IMR-90 (cell line): ENCODE measurements around the gene ERC2. TPM values are rescaled to one million over a fixed set of nuclear protein-coding genes. Genes with fewer than 3 reads are reported as not detected.
A peak's percentile ranks its signal among the peaks of the same experiment; 100 is the strongest.

ENCODE experiments used
- ATAC-seq: fragments of 200-7000 bp; cut with Tn5 transposase; 2 replicates; pipeline ENCODE4 v1.9.1; 2020; ENCODE audit warnings: low read depth, mild to moderate bottlenecking, moderate library complexity
- BruUV-seq: library from RNA; stranded (reverse); fragments of 400-500 nt; replicated peaks from 2 replicates; lab custom pipeline; 2021; lab: Mats Ljungman, UMichigan
- CTCF ChIA-PET: fragments of 300-600 bp; formaldehyde crosslinking; extraction: SDS; loops from one replicate; lab custom pipeline; 2021; ENCODE audit warnings: antibody characterized with exemption; lab: Yijun Ruan, JAX
- POLR2A ChIA-PET: fragments of 300-600 bp; sonication (Branson Sonifier 250); formaldehyde crosslinking; loops from one replicate; lab custom pipeline; 2022; ENCODE audit warnings: antibody characterized with exemption; ENCODE audit not compliant: unreplicated experiment; lab: Charles Lee
- DNase-seq: peaks from one replicate; pipeline ENCODE4 v3.0.0; 2013
- H2AFZ ChIP-seq: replicated peaks from 2 replicates; pipeline ENCODE3; 2013; ENCODE audit warnings: low read length, mild to moderate bottlenecking; ENCODE audit not compliant: poor library complexity
- H2AK5ac ChIP-seq: 2 replicates; pipeline ENCODE4 v1.6.1; 2013; ENCODE audit warnings: low read depth, low read length, inconsistent platforms
- H2AK9ac ChIP-seq: replicated peaks from 2 replicates; pipeline ENCODE3; 2013; ENCODE audit warnings: mild to moderate bottlenecking, low read depth, low read length, moderate library complexity; ENCODE audit not compliant: poor library complexity
- H2BK120ac ChIP-seq: 2 replicates; pipeline ENCODE4 v1.6.1; 2013; ENCODE audit warnings: low read depth, low read length, inconsistent platforms
- H2BK15ac ChIP-seq: 3 replicates; pipeline ENCODE4 v1.6.1; 2013; ENCODE audit warnings: low read depth, low read length, inconsistent platforms
- H2BK20ac ChIP-seq: 2 replicates; pipeline ENCODE4 v1.6.1; 2013; ENCODE audit warnings: low read depth, mild to moderate bottlenecking, inconsistent platforms, low read length, moderate library complexity
- H2BK5ac ChIP-seq: 2 replicates; pipeline ENCODE4 v1.6.1; 2013; ENCODE audit warnings: mild to moderate bottlenecking, low read depth, low read length, inconsistent platforms; ENCODE audit not compliant: poor library complexity, severe bottlenecking
- H3K14ac ChIP-seq: replicated peaks from 2 replicates; pipeline ENCODE4 v1.6.1; 2013; ENCODE audit warnings: low read depth, low read length, inconsistent platforms
- H3K18ac ChIP-seq: 2 replicates; pipeline ENCODE4 v1.6.1; 2013; ENCODE audit warnings: low read depth, low read length, control low read depth
- H3K23ac ChIP-seq: 2 replicates; pipeline ENCODE4 v1.6.1; 2013; ENCODE audit warnings: low read depth, low read length, inconsistent platforms
- H3K27ac ChIP-seq: 2 replicates; pipeline ENCODE4 v1.5.1; 2013; ENCODE audit warnings: mild to moderate bottlenecking, control low read depth, low read length; ENCODE audit not compliant: insufficient read depth
- H3K27me3 ChIP-seq: 2 replicates; pipeline ENCODE4 v1.6.1; 2013; ENCODE audit warnings: low read length; ENCODE audit not compliant: control insufficient read depth, insufficient read depth
- H3K36me3 ChIP-seq: 2 replicates; pipeline ENCODE4 v1.6.1; 2013; ENCODE audit warnings: low read length, mixed read lengths; ENCODE audit not compliant: control insufficient read depth, insufficient read depth
- H3K4ac ChIP-seq: 2 replicates; pipeline ENCODE4 v1.6.1; 2013; ENCODE audit warnings: low read depth, low read length, inconsistent platforms
- H3K4me1 ChIP-seq: 2 replicates; pipeline ENCODE4 v1.6.1; 2013; ENCODE audit warnings: low read length, mixed read lengths; ENCODE audit not compliant: control insufficient read depth, insufficient read depth
- H3K4me2 ChIP-seq: 2 replicates; pipeline ENCODE4 v1.6.1; 2013; ENCODE audit warnings: low read depth, mild to moderate bottlenecking, control low read depth, low read length, moderate library complexity
- H3K4me3 ChIP-seq: 2 replicates; pipeline ENCODE4 v1.5.1; 2013; ENCODE audit warnings: low read depth, mild to moderate bottlenecking, control low read depth, low read length, moderate library complexity; ENCODE audit not compliant: insufficient read depth
- H3K56ac ChIP-seq: 2 replicates; pipeline ENCODE4 v1.6.1; 2013; ENCODE audit warnings: low read length, inconsistent platforms; ENCODE audit not compliant: insufficient read depth; ENCODE audit errors: extremely low read depth
- H3K79me1 ChIP-seq, 2 experiments: 2 replicates each; pipeline ENCODE4 v1.6.1; 2013; ENCODE audit warnings: low read length in 2 of 2, inconsistent platforms in 1 of 2, low read depth in 1 of 2
- H3K9ac ChIP-seq: 2 replicates; pipeline ENCODE4 v1.6.1; 2013; ENCODE audit warnings: low read depth, low read length, control low read depth
- H3K9me1 ChIP-seq: 2 replicates; pipeline ENCODE4 v1.6.1; 2013; ENCODE audit warnings: low read length, inconsistent platforms; ENCODE audit not compliant: insufficient read depth
- H3K9me3 ChIP-seq: 2 replicates; pipeline ENCODE4 v1.6.1; 2013; ENCODE audit warnings: low read length; ENCODE audit not compliant: control insufficient read depth, insufficient read depth
- H4K20me1 ChIP-seq: 2 replicates; pipeline ENCODE4 v1.6.1; 2013; ENCODE audit warnings: low read length, inconsistent platforms; ENCODE audit not compliant: insufficient read depth
- H4K5ac ChIP-seq: 2 replicates; pipeline ENCODE4 v1.6.1; 2013; ENCODE audit warnings: mild to moderate bottlenecking, low read depth, low read length, control low read depth
- H4K8ac ChIP-seq, 2 experiments: 2 replicates each; pipeline ENCODE4 v1.6.1; 2013; ENCODE audit warnings: low read depth in 2 of 2, low read length in 2 of 2, control low read depth in 1 of 2, inconsistent platforms in 1 of 2
- H4K91ac ChIP-seq: 2 replicates; pipeline ENCODE4 v1.6.1; 2013; ENCODE audit warnings: low read depth, low read length, inconsistent platforms; ENCODE audit not compliant: insufficient read depth
- BHLHE40 ChIP-seq: fragments of 150-350 bp; IDR thresholded peaks from 2 replicates; pipeline ENCODE4 v1.6.1; 2016; ENCODE audit warnings: mild to moderate bottlenecking, low read depth, low read length
- CHD1 ChIP-seq: IDR thresholded peaks from 2 replicates; pipeline ENCODE4 v1.6.1; 2012; ENCODE audit warnings: low read depth, low read length, improper control_type of control experiment
- SMC3 ChIP-seq: fragments of 150-350 bp; IDR thresholded peaks from 2 replicates; pipeline ENCODE4 v1.6.1; 2016; ENCODE audit warnings: low read depth, mild to moderate bottlenecking, antibody characterized with exemption, low read length, moderate library complexity
- WGBS, 2 experiments: methylation state at CpG; one replicate each; pipeline versions ENCODE4 v1.1.5 to v1.1.7; 2013; ENCODE audit warnings: missing lambda C conversion rate in 2 of 2; ENCODE audit not compliant: insufficient read length in 1 of 2; ENCODE audit errors: extremely low coverage in 2 of 2; 5-methylcytosine and 5-hydroxymethylcytosine counted together
- dilution Hi-C: fragments of 300-500 bp; cut with HindIII; formaldehyde crosslinking; loops from one replicate; pipeline ENCODE4 v1.14.3; 2018; ENCODE audit warnings: low sequenced_read_pairs; ENCODE audit not compliant: unreplicated experiment
- in situ Hi-C: fragments of 300-500 bp; cut with MboI; formaldehyde crosslinking; loops from 3 replicates; pipeline ENCODE4 v1.14.3; 2019; ENCODE audit warnings: low sequenced_read_pairs, inconsistent platforms, mixed read lengths
- intact Hi-C: fragments of 100-400 bp; cut with micrococcal nuclease; formaldehyde crosslinking; loops from 2 replicates; pipeline ENCODE4 v1.10.0; 2022
- polyA plus RNA-seq, 3 experiments: library from polyadenylated mRNA; depleted of rRNA; stranded (reverse); fragments of >200 nt; gene quantifications; 2 replicates each; pipeline ENCODE4 v1.2.3, GENCODE V29; 2012; ENCODE audit warnings: low replicate concordance in 1 of 3
- total RNA-seq: library from RNA; depleted of rRNA; stranded (reverse); fragments of >200 nt; gene quantifications from 2 replicates; pipeline ENCODE4 v1.2.3, GENCODE V29; 2012
- TF ChIP-seq, protein P1 (sequence below): fragments of 150-350 bp; IDR thresholded peaks from 2 replicates; pipeline ENCODE4 v1.6.1; 2017; ENCODE audit warnings: mild to moderate bottlenecking, antibody characterized with exemption, low read length, low read depth

The ERC2 gene
- total and polyA plus RNA-seq, 2 of the 4 experiments (the other 2 are of a cell fraction) = 0.17 to 0.18 TPM

DNA sequence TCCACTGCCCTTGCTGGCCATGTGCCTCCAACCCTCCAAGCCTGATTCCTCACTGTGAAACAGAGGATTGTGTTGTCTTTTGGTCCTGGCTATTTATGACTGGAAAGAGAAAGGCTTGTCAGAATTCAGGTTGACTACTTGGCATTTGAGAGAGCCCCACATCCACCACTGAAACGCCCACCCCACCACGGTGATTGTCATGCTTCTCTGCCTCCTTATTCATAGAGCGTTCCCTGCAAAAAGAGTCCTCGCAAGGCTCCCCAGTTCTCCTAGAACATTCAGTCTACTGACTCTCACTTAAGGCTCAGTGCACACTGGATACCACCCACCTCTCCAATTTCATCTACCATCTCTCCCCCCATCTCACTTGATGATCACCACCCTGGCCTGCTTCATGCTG lies 818.3 kb downstream of the ERC2 start:
- Histone ChIP-seq H3K9me3 (no peaks in the 10 kb centered on the region), H3K23ac (no peak overlapping the region), H4K20me1 (no peaks in the 10 kb centered on the region), H3K4me1 (peaks cover 5% of the 10 kb centered on the region; the same call in 1 of the 2 replicates), H2AK5ac (0 out of 2 replicates have a peak overlapping the region, but pooled peaks have one; percentile 43), H3K36me3 (no peaks in the 10 kb centered on the region), H4K91ac (no peak overlapping the region), H3K4me3 (no peak overlapping the region), H3K27ac (no peak overlapping the region), H3K14ac (no peak overlapping the region), H3K79me1 (no peaks in the 10 kb centered on the region), H3K27me3 (peaks cover 18% of the 10 kb centered on the region), H3K9me1 (peaks cover 7% of the 10 kb centered on the region; the same call in 1 of the 2 replicates), H2AFZ (no peak overlapping the region), H4K8ac (no peak overlapping the region), H3K18ac (no peak overlapping the region), H3K9ac (no peak overlapping the region), H3K4me2 (no peak overlapping the region), H2AK9ac (no peak overlapping the region), H2BK20ac (no peak overlapping the region), H3K56ac (no peak overlapping the region), H2BK15ac (0 out of 3 replicates have a peak overlapping the region, but pooled peaks have one; percentile 39), H2BK120ac (no peak overlapping the region), H4K5ac (no peak overlapping the region), H3K4ac (no peak overlapping the region), H2BK5ac (no peak overlapping the region)
- no peak for ATAC-seq
- dilution Hi-C loops (no loop called here), in situ Hi-C loops (no loop called here), intact Hi-C loops (no loop called here)
- TF ChIP-seq SMC3 (no peak), CHD1 (no peak), BHLHE40 (no peak)
- TF ChIP-seq, protein P1, sequence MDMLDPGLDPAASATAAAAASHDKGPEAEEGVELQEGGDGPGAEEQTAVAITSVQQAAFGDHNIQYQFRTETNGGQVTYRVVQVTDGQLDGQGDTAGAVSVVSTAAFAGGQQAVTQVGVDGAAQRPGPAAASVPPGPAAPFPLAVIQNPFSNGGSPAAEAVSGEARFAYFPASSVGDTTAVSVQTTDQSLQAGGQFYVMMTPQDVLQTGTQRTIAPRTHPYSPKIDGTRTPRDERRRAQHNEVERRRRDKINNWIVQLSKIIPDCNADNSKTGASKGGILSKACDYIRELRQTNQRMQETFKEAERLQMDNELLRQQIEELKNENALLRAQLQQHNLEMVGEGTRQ = no peak
- 93% methylated on average over 3 of the region's 4 CpGs; no CpG with 5 or more reads in 1 of the 2 experiments for WGBS, 2 experiments
- CTCF ChIA-PET = no interaction called here
- POLR2A ChIA-PET = no interaction called here
- no peak for DNase-seq
- BruUV-seq = no TSS peak
